ENCODE data around the gene SLC6A4.

Gene SLC6A4

GRCh38 chr17:30235386-30236296 is at the start of gene SLC6A4:
Gene SLC6A4 (minus strand): TSS chr17:30235697. CDS start chr17:30221958, 13,739 bp downstream.
- no peak for DNase-seq

GRCh38 chr17:30279156-30279555 is 43.7 kb upstream of the SLC6A4 start:
- no peak for DNase-seq

GRCh38 chr17:30278032-30278431 is 42.5 kb upstream of the SLC6A4 start:
- DNase-seq, result peak; percentile 22

- DNase-seq, result no peak
These were observed 40.4 kb upstream of the SLC6A4 start for GRCh38 chr17:30275911-30276310.

- no peak for DNase-seq
These were observed 39.4 kb upstream of the SLC6A4 start for GRCh38 chr17:30274887-30275286.

GRCh38 chr17:30273373-30273772 is 37.9 kb upstream of the SLC6A4 start:
- DNase-seq, result no peak

GRCh38 chr17:30271102-30271501 is 35.6 kb upstream of the SLC6A4 start:
- no peak for DNase-seq

- DNase-seq, result no peak
These were observed 32.1 kb upstream of the SLC6A4 start for GRCh38 chr17:30267625-30268024.

GRCh38 chr17:30263552-30264333 is 28.2 kb upstream of the SLC6A4 start:
- DNase-seq, result no peak

- no peak for DNase-seq
These were observed 21.4 kb upstream of the SLC6A4 start for GRCh38 chr17:30256756-30257506.

GRCh38 chr17:30254150-30254549 is 18.7 kb upstream of the SLC6A4 start:
- no peak for DNase-seq

- DNase-seq, result no peak
These were observed 17.8 kb upstream of the SLC6A4 start for GRCh38 chr17:30253312-30253711.

- DNase-seq, result no peak
These were observed 16.4 kb upstream of the SLC6A4 start for GRCh38 chr17:30251931-30252330.

- no peak for DNase-seq
These were observed 14.0 kb upstream of the SLC6A4 start for GRCh38 chr17:30249460-30249859.

- no peak for DNase-seq
These were observed 13.3 kb upstream of the SLC6A4 start for GRCh38 chr17:30248786-30249185.

GRCh38 chr17:30246460-30246859 is 11.0 kb upstream of the SLC6A4 start:
- no peak for DNase-seq

- no peak for DNase-seq
These were observed 9.4 kb upstream of the SLC6A4 start for GRCh38 chr17:30244853-30245385.

GRCh38 chr17:30243568-30243967 is 8.1 kb upstream of the SLC6A4 start:
- no peak for DNase-seq

- no peak for DNase-seq
These were observed 7.5 kb upstream of the SLC6A4 start for GRCh38 chr17:30243002-30243401.

- DNase-seq, result no peak
These were observed 5.6 kb upstream of the SLC6A4 start for GRCh38 chr17:30241051-30241450.

- no peak for DNase-seq
These were observed 4.7 kb upstream of the SLC6A4 start for GRCh38 chr17:30240177-30240576.

- no peak for DNase-seq
These were observed 3.6 kb upstream of the SLC6A4 start for GRCh38 chr17:30239089-30239462.

Measured in CD4-positive, alpha-beta T cell treated with Interleukin-21 for 1 hour (primary cell).